H1 (cell line): ENCODE data around the gene CEACAM1. TPM values are rescaled to one million over a fixed set of nuclear protein-coding genes. Genes with fewer than 3 reads are reported as not detected.

ENCODE experiments used
- CTCF ChIA-PET: fragments of 300-600 bp; sonication (Branson Sonifier 250); formaldehyde crosslinking; loops from one replicate; lab custom pipeline; 2021; ENCODE audit not compliant: partially characterized antibody; lab: Charles Lee
- POLR2A ChIA-PET: fragments of 300-600 bp; sonication (Branson Sonifier 250); formaldehyde crosslinking; loops from one replicate; lab custom pipeline; 2021; ENCODE audit warnings: inconsistent platforms; ENCODE audit not compliant: partially characterized antibody; lab: Charles Lee
- DNase-seq, 2 experiments: peaks; one replicate each; pipeline versions ENCODE4 v3.0.0 to v3.0.0-alpha.2; 2010 to 2022; ENCODE audit warnings: low spot score in 2 of 2, low read depth in 1 of 2, mixed read lengths in 1 of 2
- FAIRE-seq: peaks from 2 replicates; lab custom pipeline; 2011; peaks lifted over from hg19 to GRCh38; lab: Jason Lieb, UNC
- H2AFZ ChIP-seq: 2 replicates; pipeline ENCODE4 v1.8.1; 2012; ENCODE audit warnings: low read length, inconsistent platforms
- H2AK5ac ChIP-seq: 2 replicates; pipeline ENCODE4 v1.6.1; 2013; ENCODE audit warnings: low read depth, low read length
- H2BK120ac ChIP-seq: replicated peaks from 2 replicates; pipeline ENCODE3; 2013; ENCODE audit warnings: low read depth, low read length, inconsistent platforms
- H2BK12ac ChIP-seq: 2 replicates; pipeline ENCODE4 v1.6.1; 2013; ENCODE audit warnings: low read depth, low read length
- H2BK15ac ChIP-seq: 2 replicates; pipeline ENCODE4 v1.6.1; 2013; ENCODE audit warnings: low read length
- H2BK20ac ChIP-seq: 2 replicates; pipeline ENCODE4 v1.6.1; 2013; ENCODE audit warnings: low read length
- H2BK5ac ChIP-seq: 2 replicates; pipeline ENCODE4 v1.6.1; 2013; ENCODE audit warnings: low read depth, low read length
- H3K14ac ChIP-seq: 2 replicates; pipeline ENCODE4 v1.6.1; 2013; ENCODE audit warnings: inconsistent platforms; ENCODE audit not compliant: insufficient read length
- H3K18ac ChIP-seq: 2 replicates; pipeline ENCODE4 v1.6.1; 2013; ENCODE audit warnings: low read length; ENCODE audit errors: extremely low read depth
- H3K23ac ChIP-seq: 2 replicates; pipeline ENCODE4 v1.6.1; 2013; ENCODE audit warnings: inconsistent platforms; ENCODE audit not compliant: insufficient read length
- H3K23me2 ChIP-seq: 2 replicates; pipeline ENCODE4 v1.6.1; 2013; ENCODE audit warnings: low read depth, low read length
- H3K27ac ChIP-seq: 2 replicates; pipeline ENCODE4 v1.6.1; 2011; ENCODE audit warnings: low read depth, low read length, inconsistent platforms
- H3K27me3 ChIP-seq, 4 experiments: replicated peaks in 1 of 4; 1 replicate in 1 of 4; 2 replicates in 3 of 4; pipeline versions ENCODE4 v1.6.1 to v1.8.1; 2011 to 2013; ENCODE audit warnings: low read length in 3 of 4, mild to moderate bottlenecking in 3 of 4, inconsistent platforms in 2 of 4, mixed read lengths in 2 of 4, moderate library complexity in 1 of 4; ENCODE audit not compliant: control insufficient read depth in 3 of 4, insufficient read depth in 3 of 4; ENCODE audit errors: extremely low read depth in 1 of 4
- H3K36me3 ChIP-seq, 4 experiments: 2 replicates each; pipeline versions ENCODE4 v1.6.1 to v1.8.1; 2011 to 2013; ENCODE audit warnings: mild to moderate bottlenecking in 4 of 4, low read length in 3 of 4, moderate library complexity in 2 of 4, control low read depth in 1 of 4, inconsistent platforms in 1 of 4; ENCODE audit not compliant: insufficient read depth in 4 of 4, control insufficient read depth in 2 of 4
- H3K4ac ChIP-seq: replicated peaks from 2 replicates; pipeline ENCODE3; 2013; ENCODE audit warnings: low read length, low read depth, mixed read lengths, inconsistent platforms; ENCODE audit not compliant: insufficient read length
- H3K4me1 ChIP-seq, 4 experiments: replicated peaks in 1 of 4; 1 replicate in 1 of 4; 2 replicates in 3 of 4; pipeline versions ENCODE4 v1.6.1 to v1.8.1; 2011 to 2013; ENCODE audit warnings: low read length in 3 of 4, inconsistent platforms in 2 of 4, mixed read lengths in 1 of 4; ENCODE audit not compliant: insufficient read depth in 4 of 4, control insufficient read depth in 3 of 4
- H3K4me2 ChIP-seq, 2 experiments: 2 replicates each; pipeline versions ENCODE4 v1.6.1 to v1.8.1; 2011 to 2013; ENCODE audit warnings: low read depth in 2 of 2, low read length in 2 of 2, control low read depth in 1 of 2, inconsistent platforms in 1 of 2, mild to moderate bottlenecking in 1 of 2; ENCODE audit not compliant: insufficient read depth in 1 of 2
- H3K4me3 ChIP-seq, 4 experiments: fragments of 200-600, 300-600 bp in 1 of 4; sonication (generic), shearing (Covaris generic), sonication (Bioruptor Twin) in 1 of 4; 2 replicates each; pipeline versions ENCODE4 v1.5.1 to v1.8.1; 2011 to 2016; ENCODE audit warnings: low read length in 4 of 4, low read depth in 3 of 4, control low read depth in 2 of 4, inconsistent platforms in 2 of 4, mild to moderate bottlenecking in 2 of 4, mixed read lengths in 1 of 4, moderate library complexity in 1 of 4; ENCODE audit not compliant: insufficient read depth in 2 of 4; ENCODE audit errors: extremely low read depth in 1 of 4
- H3K56ac ChIP-seq: replicated peaks from 2 replicates; pipeline ENCODE3; 2013; ENCODE audit warnings: low read depth, mild to moderate bottlenecking, mixed read lengths, low read length, inconsistent platforms; ENCODE audit not compliant: insufficient read length
- H3K79me1 ChIP-seq: 2 replicates; pipeline ENCODE4 v1.6.1; 2013; ENCODE audit warnings: low read depth, low read length, control low read depth
- H3K79me2 ChIP-seq, 2 experiments: 2 replicates each; pipeline versions ENCODE4 v1.6.1 to v1.8.1; 2012 to 2013; ENCODE audit warnings: low read length in 2 of 2, mild to moderate bottlenecking in 2 of 2, inconsistent platforms in 1 of 2; ENCODE audit not compliant: insufficient read depth in 2 of 2, control insufficient read depth in 1 of 2
- H3K9ac ChIP-seq, 4 experiments: replicated peaks in 1 of 4; 1 replicate in 1 of 4; 2 replicates in 3 of 4; pipeline versions ENCODE4 v1.6.1 to v1.8.1; 2011 to 2013; ENCODE audit warnings: low read depth in 3 of 4, low read length in 3 of 4, control low read depth in 2 of 4, mild to moderate bottlenecking in 2 of 4, moderate library complexity in 2 of 4, inconsistent platforms in 1 of 4; ENCODE audit errors: extremely low read depth in 1 of 4
- H3K9me3 ChIP-seq, 2 experiments: 2 replicates each; pipeline versions ENCODE4 v1.6.1 to v1.8.1; 2012 to 2013; ENCODE audit warnings: mild to moderate bottlenecking in 2 of 2, moderate library complexity in 2 of 2, control low read depth in 1 of 2, inconsistent platforms in 1 of 2, low read depth in 1 of 2, low read length in 1 of 2, mixed read lengths in 1 of 2; ENCODE audit not compliant: insufficient read depth in 2 of 2
- H4K20me1 ChIP-seq, 2 experiments: replicated peaks in 1 of 2; 2 replicates each; pipeline versions ENCODE3 to v1.8.1; 2011 to 2013; ENCODE audit warnings: inconsistent platforms in 2 of 2, low read length in 2 of 2, mild to moderate bottlenecking in 1 of 2; ENCODE audit not compliant: insufficient read depth in 2 of 2, control insufficient read depth in 1 of 2
- H4K5ac ChIP-seq: 2 replicates; pipeline ENCODE4 v1.6.1; 2013; ENCODE audit warnings: low read length, low read depth, mixed read lengths, inconsistent platforms; ENCODE audit not compliant: insufficient read length
- H4K8ac ChIP-seq: 2 replicates; pipeline ENCODE4 v1.8.0; 2013; ENCODE audit warnings: mild to moderate bottlenecking, moderate library complexity, low read length, inconsistent platforms; ENCODE audit not compliant: insufficient read depth; ENCODE audit errors: extremely low read depth
- H4K91ac ChIP-seq: replicated peaks from 2 replicates; pipeline ENCODE3; 2013; ENCODE audit warnings: low read length, mixed read lengths, inconsistent platforms; ENCODE audit not compliant: insufficient read length
- ATF3 ChIP-seq: IDR thresholded peaks from 2 replicates; pipeline ENCODE4 v1.6.1; 2011; ENCODE audit warnings: low read depth, mild to moderate bottlenecking, low read length; ENCODE audit not compliant: insufficient read depth
- BACH1 ChIP-seq: IDR thresholded peaks from 2 replicates; pipeline ENCODE4 v1.6.1; 2012; ENCODE audit warnings: low read length, improper control_type of control experiment
- BRCA1 ChIP-seq: IDR thresholded peaks from 2 replicates; pipeline ENCODE4 v1.6.1; 2012; ENCODE audit warnings: low read depth, low read length, improper control_type of control experiment
- CREB1 ChIP-seq: IDR thresholded peaks from 2 replicates; pipeline ENCODE4 v1.6.1; 2012; ENCODE audit warnings: inconsistent platforms
- EGR1 ChIP-seq: IDR thresholded peaks from 2 replicates; pipeline ENCODE4 v1.6.1; 2011; ENCODE audit warnings: low read depth, low read length, borderline replicate concordance
- EZH2 ChIP-seq: fragments of 200-600 bp; sonication (generic); IDR thresholded peaks from 2 replicates; pipeline ENCODE4 v1.7.1; 2012; ENCODE audit warnings: low read depth, mild to moderate bottlenecking, moderate library complexity, low read length, inconsistent platforms; ENCODE audit not compliant: severe bottlenecking
- FOSL1 ChIP-seq: IDR thresholded peaks from 2 replicates; pipeline ENCODE4 v1.6.1; 2011; ENCODE audit warnings: mild to moderate bottlenecking, low read depth, low read length, moderate library complexity; ENCODE audit not compliant: insufficient read depth
- KDM1A ChIP-seq: fragments of 200-600, 300-600 bp; sonication (generic); IDR thresholded peaks from 2 replicates; pipeline ENCODE4 v1.7.1; 2016; ENCODE audit warnings: mild to moderate bottlenecking, low read length, borderline replicate concordance
- KDM5A ChIP-seq: fragments of 200-600 bp; IDR thresholded peaks from 2 replicates; pipeline ENCODE4 v1.7.1; 2012; ENCODE audit warnings: mild to moderate bottlenecking, low read length, inconsistent platforms, mixed read lengths
- POLR2AphosphoS5 ChIP-seq: IDR thresholded peaks from 2 replicates; pipeline ENCODE4 v1.6.1; 2011; ENCODE audit warnings: low read depth, low read length
- SIN3A ChIP-seq, 2 experiments: IDR thresholded peaks in 1 of 2; conservative IDR thresholded peaks in 1 of 2; 2 replicates each; pipeline ENCODE4 v1.6.1; 2011 to 2012; ENCODE audit warnings: low read length in 2 of 2, improper control_type of control experiment in 1 of 2, low read depth in 1 of 2, mild to moderate bottlenecking in 1 of 2
- SUZ12 ChIP-seq: fragments of 200-600 bp; sonication (generic); IDR thresholded peaks from 2 replicates; pipeline ENCODE4 v1.6.1; 2012; ENCODE audit warnings: mild to moderate bottlenecking, inconsistent platforms, low read length, moderate library complexity, mixed read lengths
- TCF12 ChIP-seq: IDR thresholded peaks from 2 replicates; pipeline ENCODE4 v1.6.1; 2011; ENCODE audit warnings: low read depth, mild to moderate bottlenecking, low read length
- YY1 ChIP-seq: IDR thresholded peaks from 2 replicates; pipeline ENCODE4 v1.6.1; 2011; ENCODE audit warnings: low read depth, mild to moderate bottlenecking, low read length
- WGBS, 2 experiments: shearing (Covaris generic) in 1 of 2; methylation state at CpG; one replicate each; pipeline versions ENCODE4 v1.1.6 to v1.1.7; 2013 to 2015; ENCODE audit warnings: low lambda C conversion rate in 2 of 2, mixed read lengths in 2 of 2, inconsistent platforms in 1 of 2, low coverage in 1 of 2, missing lambda C conversion rate in 1 of 2; ENCODE audit not compliant: insufficient replicate concordance in 2 of 2, insufficient coverage in 1 of 2, insufficient read length in 1 of 2; ENCODE audit errors: extremely low coverage in 1 of 2, missing lambda C conversion rate in 1 of 2; 5-methylcytosine and 5-hydroxymethylcytosine counted together
- polyA plus RNA-seq, 7 experiments: library from polyadenylated mRNA; depleted of rRNA in 3 of 7; stranded (reverse) in 5 of 7; unstranded in 2 of 7; fragments of >200 nt in 5 of 7; fragments of 200-250 nt in 2 of 7; gene quantifications; 1 replicate in 5 of 7; 2 replicates in 1 of 7; 4 replicates in 1 of 7; pipeline versions ENCODE4 v1.2.1 to v1.2.3, GENCODE V29; 2011 to 2013; ENCODE audit warnings: missing spikeins in 2 of 7, mixed read lengths in 2 of 7
- total RNA-seq: library from RNA; stranded (reverse); fragmentation: NEBNext Ultra II Directional; extraction: Animal tissue kit (Norgen Biotek cat#: 25700); gene quantifications from 2 replicates; pipeline ENCODE4 v1.2.1, GENCODE V29; 2021

CEACAM1 gene
- total and polyA plus RNA-seq, 2 of the 8 experiments (the other 6 are each of a cell fraction or from before 2014, with no cell fraction given), result 1.8 to 3.6 TPM

- Histone ChIP-seq H3K18ac (no peak overlapping the region), H3K27me3 (no peaks in the 10 kb centered on the region), H2AFZ (no peak overlapping the region), H3K4ac (no peak overlapping the region), H3K56ac (no peak overlapping the region), H3K4me1 (no peaks in the 10 kb centered on the region), H2BK15ac (no peak overlapping the region), H4K8ac (no peak overlapping the region), H3K9ac (no peak overlapping the region), H4K20me1 (no peaks in the 10 kb centered on the region), H2BK5ac (no peak overlapping the region), H3K79me1 (no peaks in the 10 kb centered on the region), H3K79me2 (no peaks in the 10 kb centered on the region), H2BK120ac (no peak overlapping the region), H4K5ac (no peak overlapping the region), H3K27ac (no peak overlapping the region), H3K23me2 (no peaks in the 10 kb centered on the region), H3K23ac (no peak overlapping the region), H3K4me2 (no peak overlapping the region), H3K9me3 (no peaks in the 10 kb centered on the region), H3K4me3 (no peak overlapping the region), H2BK20ac (no peak overlapping the region), H2BK12ac (no peak overlapping the region), H2AK5ac (peak overlapping the region; percentile 48; the same call in 1 of the 2 replicates), H3K14ac (no peak overlapping the region), H4K91ac (no peak overlapping the region), H3K36me3 (no peaks in the 10 kb centered on the region)
- WGBS, 2 experiments, result 92% methylated on average over 6 of the region's 6 CpGs; no CpG with 5 or more reads in 1 of the 2 experiments
- FAIRE-seq, result no peak
- DNase-seq, result no peak
- ChIA-PET POLR2A (no interaction called here), CTCF (interaction anchor here (0.7 to 6.8 kb wide), 3 partner anchors 8 to 71 kb away, joined by 3 to 39 read pairs (median 8); no protein-coding TSS in a partner anchor)
- no peak for TF ChIP-seq POLR2AphosphoS5
- no peak for TF ChIP-seq ATF3
- no peak for TF ChIP-seq CREB1
- no peak for TF ChIP-seq BRCA1
- no peak for TF ChIP-seq EZH2
- no peak for TF ChIP-seq TCF12
- no peak for TF ChIP-seq SIN3A (conservative IDR thresholded peaks at IDR 0.05 in 1 of 2, IDR thresholded peaks at IDR 0.05 in 1 of 2; ENCODE audit: low read depth in 1 of 2, low read length in 2 of 2)
- TF ChIP-seq SUZ12, result no peak
- no peak for TF ChIP-seq EGR1
- TF ChIP-seq BACH1, result no peak
- TF ChIP-seq FOSL1, result no peak
- TF ChIP-seq KDM5A, result no peak
- TF ChIP-seq YY1, result no peak
- TF ChIP-seq KDM1A, result no peak
Measured at GRCh38 chr19:42521346-42522030, 6.8 kb downstream of the CEACAM1 start.
